K562 (cell line): ENCODE results near the gene ENKUR. TPM values are rescaled to one million over a fixed set of nuclear protein-coding genes. Genes with fewer than 3 reads are reported as not detected.

Source experiments
- CREB3L1 ChIP-seq: fragments of 450-650 bp; IDR thresholded peaks from 2 replicates; pipeline ENCODE4 v1.6.1; 2014; ENCODE audit warnings: low read depth, mild to moderate bottlenecking, moderate library complexity, borderline replicate concordance
- GABPA ChIP-seq: fragments of 200-800 bp; sonication (Bioruptor generic); conservative IDR thresholded peaks from 2 replicates; pipeline ENCODE4 v1.6.1; 2016; ENCODE audit warnings: low read depth, missing genetic modification characterization, missing compliant biosample characterization
- HDAC6 ChIP-seq: IDR thresholded peaks from 2 replicates; pipeline ENCODE4 v1.6.1; 2012; ENCODE audit warnings: low read depth, mild to moderate bottlenecking, control low read depth, inconsistent platforms, low read length, moderate library complexity
- NR3C1 ChIP-seq: sonication (generic); formaldehyde crosslinking; IDR thresholded peaks from 2 replicates; pipeline ENCODE4 v1.8.1; 2022; ENCODE audit warnings: missing genetic modification reagents
- PHF20 ChIP-seq: fragments of 450-650 bp; IDR thresholded peaks from 2 replicates; pipeline ENCODE4 v1.6.1; 2018; ENCODE audit not compliant: partially characterized antibody
- PML ChIP-seq: IDR thresholded peaks from 2 replicates; pipeline ENCODE4 v1.6.1; 2012; ENCODE audit warnings: low read length, inconsistent platforms
- RBFOX2 ChIP-seq: fragments of 200-400 bp; formaldehyde crosslinking; IDR thresholded peaks from 2 replicates; pipeline ENCODE4 v1.6.1; 2017; ENCODE audit warnings: low read depth, mild to moderate bottlenecking, low read length, moderate library complexity
- RBM22 ChIP-seq: fragments of 200-400 bp; formaldehyde crosslinking; IDR thresholded peaks from 2 replicates; pipeline ENCODE4 v1.6.1; 2018; ENCODE audit warnings: low read length, low read depth; ENCODE audit not compliant: poor library complexity, severe bottlenecking
- REST ChIP-seq, 2 experiments: fragments of 450-650 bp; formaldehyde crosslinking in 1 of 2; IDR thresholded peaks; 2 replicates each; pipeline versions ENCODE4 v1.4.0 to v1.6.1; 2014 to 2020; ENCODE audit warnings: mild to moderate bottlenecking in 2 of 2, borderline replicate concordance in 1 of 2, low read depth in 1 of 2
- RFX7 ChIP-seq: fragments of 250-450 bp; sonication (Bioruptor Pico); IDR thresholded peaks from 2 replicates; pipeline ENCODE4 v1.5.1; 2021; ENCODE audit warnings: mild to moderate bottlenecking
- TEAD2 ChIP-seq: fragments of 450-650 bp; IDR thresholded peaks from 2 replicates; pipeline ENCODE4 v1.6.1; 2016; ENCODE audit warnings: missing genetic modification characterization, control low read depth, missing compliant biosample characterization
- ZFPM2 ChIP-seq: fragments of 250-450 bp; sonication (Bioruptor Pico); IDR thresholded peaks from 2 replicates; pipeline ENCODE4 v1.5.1; 2022; ENCODE audit warnings: mild to moderate bottlenecking
- ZNF175 ChIP-seq: fragments of 200-800 bp; sonication (Bioruptor generic); IDR thresholded peaks from 2 replicates; pipeline ENCODE4 v1.6.1; 2016; ENCODE audit warnings: low read depth, mild to moderate bottlenecking, missing genetic modification characterization, missing compliant biosample characterization
- ZNF23 ChIP-seq: fragments of 250-450 bp; sonication (Bioruptor Pico); IDR thresholded peaks from 2 replicates; pipeline ENCODE4 v1.4.0; 2020; ENCODE audit warnings: mild to moderate bottlenecking
- ZNF512 ChIP-seq: IDR thresholded peaks from 2 replicates; pipeline ENCODE4 v1.6.1; 2016; ENCODE audit warnings: missing genetic modification characterization, missing compliant biosample characterization
- ZNF655 ChIP-seq: fragments of 250-450 bp; sonication (Bioruptor Pico); IDR thresholded peaks from 2 replicates; pipeline ENCODE4 v1.5.0; 2021
- polyA plus RNA-seq, 8 experiments: library from polyadenylated mRNA; depleted of rRNA in 4 of 8; stranded (reverse) in 5 of 8; unstranded in 3 of 8; fragments of >200 nt; fragmentation: Nextera tagmentation in 2 of 8; fragmentation: Illumina TruSeq in 1 of 8; extraction: Ambion mirVana in 2 of 8; extraction: Trizol in 1 of 8; gene quantifications; 2 replicates each; pipeline versions ENCODE4 v1.2.1 to v1.2.3, GENCODE V29; 2011 to 2014; ENCODE audit warnings: inconsistent platforms in 1 of 8, missing spikeins in 1 of 8
- total RNA-seq, 7 experiments: library from RNA; depleted of rRNA in 6 of 7; stranded (reverse); fragments of >200 nt in 6 of 7; fragmentation: Illumina TruSeq in 2 of 7; extraction: Trizol in 2 of 7; gene quantifications; 2 replicates each; pipeline versions ENCODE4 v1.2.1 to v1.2.3, GENCODE V29; 2011 to 2021; ENCODE audit warnings: low replicate concordance in 1 of 7

Gene ENKUR
- total and polyA plus RNA-seq, 9 of the 15 experiments (the other 6 are each of a cell fraction or from before 2014, with no cell fraction given) = 0.06 to 0.46 (median 0.20) TPM

- no peak for TF ChIP-seq ZFPM2 (CRISPR knock-in tag)
- TF ChIP-seq PML = no peak
- TF ChIP-seq ZNF655 (CRISPR knock-in tag) = no peak
- no peak for TF ChIP-seq ZNF175 (CRISPR knock-in tag)
- TF ChIP-seq NR3C1 = no peak
- peak; percentile 22; the same call in 1 of the 2 replicates for TF ChIP-seq REST (IDR thresholded peaks at IDR 0.05; ENCODE audit: borderline replicate concordance)
- no peak for TF ChIP-seq REST (CRISPR knock-in tag; IDR thresholded peaks at IDR 0.05; ENCODE audit: low read depth)
- no peak for TF ChIP-seq PHF20
- TF ChIP-seq ZNF512 (tag) = no peak
- no peak for TF ChIP-seq HDAC6
- no peak for TF ChIP-seq RFX7 (CRISPR knock-in tag)
- TF ChIP-seq RBFOX2 = no peak
- peak; percentile 83 for TF ChIP-seq GABPA (tag)
- no peak for TF ChIP-seq ZNF23 (CRISPR knock-in tag)
- no peak for TF ChIP-seq TEAD2 (tag)
- TF ChIP-seq RBM22 = no peak
- TF ChIP-seq CREB3L1 = no peak
Observed at GRCh38 chr10:24958721-24959381, 57.1 kb downstream of the ENKUR start (continued).
